K562 (cell line): ENCODE measurements around the gene ALG1. TPM values are rescaled to one million over a fixed set of nuclear protein-coding genes. Genes with fewer than 3 reads are reported as not detected.
A peak's percentile ranks its signal among the peaks of the same experiment; 100 is the strongest.

Experiments used
- JUND ChIP-seq, 2 experiments: IDR thresholded peaks; 2 replicates in 1 of 2; 3 replicates in 1 of 2; pipeline ENCODE4 v1.6.1; 2011; ENCODE audit warnings: borderline replicate concordance in 2 of 2, low read depth in 2 of 2, low read length in 2 of 2, improper control_type of control experiment in 1 of 2, missing biosample characterization in 1 of 2, missing genetic modification characterization in 1 of 2, missing genetic modification reagents in 1 of 2
- MYBL2 ChIP-seq, 2 experiments: fragments of 450-650 bp in 1 of 2; sonication (generic) in 1 of 2; formaldehyde crosslinking in 1 of 2; IDR thresholded peaks; 2 replicates each; pipeline versions ENCODE4 v1.6.1 to v1.8.1; 2017 to 2022; ENCODE audit warnings: borderline replicate concordance in 1 of 2, inconsistent platforms in 1 of 2, low read depth in 1 of 2, mild to moderate bottlenecking in 1 of 2, missing genetic modification reagents in 1 of 2, moderate library complexity in 1 of 2
- NEUROD1 ChIP-seq: fragments of 150-350 bp; IDR thresholded peaks from 2 replicates; pipeline ENCODE4 v1.6.1; 2014; ENCODE audit warnings: borderline replicate concordance, low read length, low read depth; ENCODE audit not compliant: partially characterized antibody
- PCBP1 ChIP-seq: fragments of 200-400 bp; formaldehyde crosslinking; IDR thresholded peaks from 2 replicates; pipeline ENCODE4 v1.6.1; 2018; ENCODE audit warnings: mild to moderate bottlenecking, low read depth, low read length; ENCODE audit not compliant: poor library complexity, severe bottlenecking
- SAFB2 ChIP-seq: fragments of 200-400 bp; formaldehyde crosslinking; IDR thresholded peaks from 2 replicates; pipeline ENCODE4 v1.6.1; 2018; ENCODE audit warnings: borderline replicate concordance, low read length, low read depth, moderate library complexity; ENCODE audit not compliant: severe bottlenecking
- SIN3B ChIP-seq: fragments of 450-650 bp; IDR thresholded peaks from 2 replicates; pipeline ENCODE4 v1.6.1; 2017; ENCODE audit warnings: low read depth, mild to moderate bottlenecking, moderate library complexity
- TCFL5 ChIP-seq: fragments of 250-450 bp; sonication (Bioruptor Pico); conservative IDR thresholded peaks from 2 replicates; pipeline ENCODE4 v1.6.1; 2021; ENCODE audit warnings: mild to moderate bottlenecking, moderate library complexity, matching md5 sums
- ZBTB8A ChIP-seq: fragments of 450-650 bp; IDR thresholded peaks from 2 replicates; pipeline ENCODE4 v1.6.1; 2018; ENCODE audit warnings: mild to moderate bottlenecking, moderate library complexity; ENCODE audit not compliant: partially characterized antibody
- polyA plus RNA-seq, 8 experiments: library from polyadenylated mRNA; depleted of rRNA in 4 of 8; stranded (reverse) in 5 of 8; unstranded in 3 of 8; fragments of >200 nt; fragmentation: Nextera tagmentation in 2 of 8; fragmentation: Illumina TruSeq in 1 of 8; extraction: Ambion mirVana in 2 of 8; extraction: Trizol in 1 of 8; gene quantifications; 2 replicates each; pipeline versions ENCODE4 v1.2.1 to v1.2.3, GENCODE V29; 2011 to 2014; ENCODE audit warnings: inconsistent platforms in 1 of 8, missing spikeins in 1 of 8
- total RNA-seq, 7 experiments: library from RNA; depleted of rRNA in 6 of 7; stranded (reverse); fragments of >200 nt in 6 of 7; fragmentation: Illumina TruSeq in 2 of 7; extraction: Trizol in 2 of 7; gene quantifications; 2 replicates each; pipeline versions ENCODE4 v1.2.1 to v1.2.3, GENCODE V29; 2011 to 2021; ENCODE audit warnings: low replicate concordance in 1 of 7
- TF ChIP-seq, protein P1 (sequence below): sonication (generic); formaldehyde crosslinking; IDR thresholded peaks from 2 replicates; pipeline ENCODE4 v1.8.0; 2023; ENCODE audit warnings: mild to moderate bottlenecking, missing genetic modification reagents
- TF ChIP-seq, protein P2 (sequence below): IDR thresholded peaks from 3 replicates; pipeline ENCODE4 v1.6.1; 2011; ENCODE audit warnings: borderline replicate concordance, mild to moderate bottlenecking, moderate library complexity; ENCODE audit not compliant: insufficient read length; ENCODE audit errors: extremely low read depth
- TF ChIP-seq, protein P3 (sequence below): sonication (generic); formaldehyde crosslinking; IDR thresholded peaks from 2 replicates; pipeline ENCODE4 v1.8.0; 2022; ENCODE audit warnings: mild to moderate bottlenecking, missing genetic modification reagents
- TF ChIP-seq, protein P4 (sequence below): fragments of 450-650 bp; IDR thresholded peaks from 2 replicates; pipeline ENCODE4 v1.6.1; 2016; ENCODE audit warnings: low read depth, mild to moderate bottlenecking, moderate library complexity

The ALG1 gene
- total and polyA plus RNA-seq, 9 of the 15 experiments (the other 6 are each of a cell fraction or from before 2014, with no cell fraction given) = 1.1 to 26.4 (median 18.3) TPM

DNA sequence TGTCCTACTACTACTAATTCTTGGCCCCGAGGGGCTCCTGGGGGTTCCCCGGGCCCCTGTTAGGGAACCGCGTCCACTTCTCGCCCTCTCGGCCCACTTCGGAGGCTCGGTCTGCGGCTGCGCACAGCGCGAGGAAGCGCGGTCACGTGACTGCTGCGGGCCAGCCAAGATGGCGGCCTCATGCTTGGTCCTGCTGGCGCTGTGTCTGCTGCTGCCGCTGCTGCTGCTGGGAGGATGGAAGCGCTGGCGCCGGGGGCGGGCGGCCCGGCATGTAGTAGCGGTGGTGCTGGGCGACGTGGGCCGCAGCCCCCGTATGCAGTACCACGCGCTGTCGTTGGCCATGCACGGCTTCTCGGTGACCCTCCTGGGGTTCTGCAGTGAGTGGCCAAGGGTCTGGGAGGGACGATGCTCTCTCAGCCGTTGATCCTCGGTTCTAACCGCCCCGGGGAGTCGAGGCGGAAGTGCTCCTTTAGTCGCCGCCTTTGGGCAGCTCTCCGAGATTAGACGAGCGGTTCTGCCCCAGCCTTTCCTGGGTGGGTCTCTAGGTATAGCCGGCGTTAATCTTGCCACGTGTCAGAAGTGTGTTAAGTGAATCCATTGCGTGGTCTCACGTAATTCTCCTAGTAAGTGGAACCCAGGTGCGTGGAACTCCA is at the start of gene ALG1 (continued):
- TF ChIP-seq, protein P1, sequence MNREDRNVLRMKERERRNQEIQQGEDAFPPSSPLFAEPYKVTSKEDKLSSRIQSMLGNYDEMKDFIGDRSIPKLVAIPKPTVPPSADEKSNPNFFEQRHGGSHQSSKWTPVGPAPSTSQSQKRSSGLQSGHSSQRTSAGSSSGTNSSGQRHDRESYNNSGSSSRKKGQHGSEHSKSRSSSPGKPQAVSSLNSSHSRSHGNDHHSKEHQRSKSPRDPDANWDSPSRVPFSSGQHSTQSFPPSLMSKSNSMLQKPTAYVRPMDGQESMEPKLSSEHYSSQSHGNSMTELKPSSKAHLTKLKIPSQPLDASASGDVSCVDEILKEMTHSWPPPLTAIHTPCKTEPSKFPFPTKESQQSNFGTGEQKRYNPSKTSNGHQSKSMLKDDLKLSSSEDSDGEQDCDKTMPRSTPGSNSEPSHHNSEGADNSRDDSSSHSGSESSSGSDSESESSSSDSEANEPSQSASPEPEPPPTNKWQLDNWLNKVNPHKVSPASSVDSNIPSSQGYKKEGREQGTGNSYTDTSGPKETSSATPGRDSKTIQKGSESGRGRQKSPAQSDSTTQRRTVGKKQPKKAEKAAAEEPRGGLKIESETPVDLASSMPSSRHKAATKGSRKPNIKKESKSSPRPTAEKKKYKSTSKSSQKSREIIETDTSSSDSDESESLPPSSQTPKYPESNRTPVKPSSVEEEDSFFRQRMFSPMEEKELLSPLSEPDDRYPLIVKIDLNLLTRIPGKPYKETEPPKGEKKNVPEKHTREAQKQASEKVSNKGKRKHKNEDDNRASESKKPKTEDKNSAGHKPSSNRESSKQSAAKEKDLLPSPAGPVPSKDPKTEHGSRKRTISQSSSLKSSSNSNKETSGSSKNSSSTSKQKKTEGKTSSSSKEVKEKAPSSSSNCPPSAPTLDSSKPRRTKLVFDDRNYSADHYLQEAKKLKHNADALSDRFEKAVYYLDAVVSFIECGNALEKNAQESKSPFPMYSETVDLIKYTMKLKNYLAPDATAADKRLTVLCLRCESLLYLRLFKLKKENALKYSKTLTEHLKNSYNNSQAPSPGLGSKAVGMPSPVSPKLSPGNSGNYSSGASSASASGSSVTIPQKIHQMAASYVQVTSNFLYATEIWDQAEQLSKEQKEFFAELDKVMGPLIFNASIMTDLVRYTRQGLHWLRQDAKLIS (CRISPR knock-in tag) = no peak
- no peak for TF ChIP-seq MYBL2 (IDR thresholded peaks at IDR 0.05; ENCODE audit: low read depth)
- no peak for TF ChIP-seq MYBL2 (CRISPR knock-in tag; IDR thresholded peaks at IDR 0.05; ENCODE audit: borderline replicate concordance)
- no peak for TF ChIP-seq TCFL5 (CRISPR knock-in tag)
- TF ChIP-seq PCBP1 = no peak
- TF ChIP-seq SAFB2 = no peak
- 0 out of 2 replicates have a peak, but pooled peaks have one; percentile 15 for TF ChIP-seq JUND (IDR thresholded peaks at IDR 0.05; ENCODE audit: borderline replicate concordance, low read depth, low read length)
- peak; percentile 23; the same call in 1 of the 3 replicates for TF ChIP-seq JUND (tag; IDR thresholded peaks at IDR 0.05; ENCODE audit: borderline replicate concordance, low read depth, low read length)
- TF ChIP-seq SIN3B = peak; percentile 99
- TF ChIP-seq, protein P2, sequence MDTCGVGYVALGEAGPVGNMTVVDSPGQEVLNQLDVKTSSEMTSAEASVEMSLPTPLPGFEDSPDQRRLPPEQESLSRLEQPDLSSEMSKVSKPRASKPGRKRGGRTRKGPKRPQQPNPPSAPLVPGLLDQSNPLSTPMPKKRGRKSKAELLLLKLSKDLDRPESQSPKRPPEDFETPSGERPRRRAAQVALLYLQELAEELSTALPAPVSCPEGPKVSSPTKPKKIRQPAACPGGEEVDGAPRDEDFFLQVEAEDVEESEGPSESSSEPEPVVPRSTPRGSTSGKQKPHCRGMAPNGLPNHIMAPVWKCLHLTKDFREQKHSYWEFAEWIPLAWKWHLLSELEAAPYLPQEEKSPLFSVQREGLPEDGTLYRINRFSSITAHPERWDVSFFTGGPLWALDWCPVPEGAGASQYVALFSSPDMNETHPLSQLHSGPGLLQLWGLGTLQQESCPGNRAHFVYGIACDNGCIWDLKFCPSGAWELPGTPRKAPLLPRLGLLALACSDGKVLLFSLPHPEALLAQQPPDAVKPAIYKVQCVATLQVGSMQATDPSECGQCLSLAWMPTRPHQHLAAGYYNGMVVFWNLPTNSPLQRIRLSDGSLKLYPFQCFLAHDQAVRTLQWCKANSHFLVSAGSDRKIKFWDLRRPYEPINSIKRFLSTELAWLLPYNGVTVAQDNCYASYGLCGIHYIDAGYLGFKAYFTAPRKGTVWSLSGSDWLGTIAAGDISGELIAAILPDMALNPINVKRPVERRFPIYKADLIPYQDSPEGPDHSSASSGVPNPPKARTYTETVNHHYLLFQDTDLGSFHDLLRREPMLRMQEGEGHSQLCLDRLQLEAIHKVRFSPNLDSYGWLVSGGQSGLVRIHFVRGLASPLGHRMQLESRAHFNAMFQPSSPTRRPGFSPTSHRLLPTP = no peak
- peak; percentile 28 for TF ChIP-seq NEUROD1
- TF ChIP-seq, protein P3, sequence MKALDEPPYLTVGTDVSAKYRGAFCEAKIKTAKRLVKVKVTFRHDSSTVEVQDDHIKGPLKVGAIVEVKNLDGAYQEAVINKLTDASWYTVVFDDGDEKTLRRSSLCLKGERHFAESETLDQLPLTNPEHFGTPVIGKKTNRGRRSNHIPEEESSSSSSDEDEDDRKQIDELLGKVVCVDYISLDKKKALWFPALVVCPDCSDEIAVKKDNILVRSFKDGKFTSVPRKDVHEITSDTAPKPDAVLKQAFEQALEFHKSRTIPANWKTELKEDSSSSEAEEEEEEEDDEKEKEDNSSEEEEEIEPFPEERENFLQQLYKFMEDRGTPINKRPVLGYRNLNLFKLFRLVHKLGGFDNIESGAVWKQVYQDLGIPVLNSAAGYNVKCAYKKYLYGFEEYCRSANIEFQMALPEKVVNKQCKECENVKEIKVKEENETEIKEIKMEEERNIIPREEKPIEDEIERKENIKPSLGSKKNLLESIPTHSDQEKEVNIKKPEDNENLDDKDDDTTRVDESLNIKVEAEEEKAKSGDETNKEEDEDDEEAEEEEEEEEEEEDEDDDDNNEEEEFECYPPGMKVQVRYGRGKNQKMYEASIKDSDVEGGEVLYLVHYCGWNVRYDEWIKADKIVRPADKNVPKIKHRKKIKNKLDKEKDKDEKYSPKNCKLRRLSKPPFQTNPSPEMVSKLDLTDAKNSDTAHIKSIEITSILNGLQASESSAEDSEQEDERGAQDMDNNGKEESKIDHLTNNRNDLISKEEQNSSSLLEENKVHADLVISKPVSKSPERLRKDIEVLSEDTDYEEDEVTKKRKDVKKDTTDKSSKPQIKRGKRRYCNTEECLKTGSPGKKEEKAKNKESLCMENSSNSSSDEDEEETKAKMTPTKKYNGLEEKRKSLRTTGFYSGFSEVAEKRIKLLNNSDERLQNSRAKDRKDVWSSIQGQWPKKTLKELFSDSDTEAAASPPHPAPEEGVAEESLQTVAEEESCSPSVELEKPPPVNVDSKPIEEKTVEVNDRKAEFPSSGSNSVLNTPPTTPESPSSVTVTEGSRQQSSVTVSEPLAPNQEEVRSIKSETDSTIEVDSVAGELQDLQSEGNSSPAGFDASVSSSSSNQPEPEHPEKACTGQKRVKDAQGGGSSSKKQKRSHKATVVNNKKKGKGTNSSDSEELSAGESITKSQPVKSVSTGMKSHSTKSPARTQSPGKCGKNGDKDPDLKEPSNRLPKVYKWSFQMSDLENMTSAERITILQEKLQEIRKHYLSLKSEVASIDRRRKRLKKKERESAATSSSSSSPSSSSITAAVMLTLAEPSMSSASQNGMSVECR (CRISPR knock-in tag) = peak; percentile 41; the same call in 1 of the 2 replicates
- no peak for TF ChIP-seq ZBTB8A
- TF ChIP-seq, protein P4, sequence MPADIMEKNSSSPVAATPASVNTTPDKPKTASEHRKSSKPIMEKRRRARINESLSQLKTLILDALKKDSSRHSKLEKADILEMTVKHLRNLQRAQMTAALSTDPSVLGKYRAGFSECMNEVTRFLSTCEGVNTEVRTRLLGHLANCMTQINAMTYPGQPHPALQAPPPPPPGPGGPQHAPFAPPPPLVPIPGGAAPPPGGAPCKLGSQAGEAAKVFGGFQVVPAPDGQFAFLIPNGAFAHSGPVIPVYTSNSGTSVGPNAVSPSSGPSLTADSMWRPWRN = no peak
